WTC11 (cell line): ENCODE measurements around the gene DYNLT3.

Source experiments
- ATF1 ChIP-seq: sonication (generic); formaldehyde crosslinking; IDR thresholded peaks from 2 replicates; pipeline ENCODE4 v1.8.1; 2023; ENCODE audit warnings: mild to moderate bottlenecking, moderate library complexity, missing genetic modification reagents
- CREB1 ChIP-seq: sonication (generic); formaldehyde crosslinking; IDR thresholded peaks from 2 replicates; pipeline ENCODE4 v1.8.0; 2023; ENCODE audit warnings: mild to moderate bottlenecking, missing genetic modification reagents
- CTCF ChIP-seq: fragments of 200-600 bp; IDR thresholded peaks from 2 replicates; pipeline ENCODE4 v1.8.0; 2022; ENCODE audit warnings: antibody characterized with exemption
- E2F1 ChIP-seq: sonication (generic); formaldehyde crosslinking; IDR thresholded peaks from 2 replicates; pipeline ENCODE4 v1.8.0; 2022; ENCODE audit warnings: mild to moderate bottlenecking, missing genetic modification reagents
- ELF4 ChIP-seq: sonication (generic); formaldehyde crosslinking; IDR thresholded peaks from 2 replicates; pipeline ENCODE4 v1.8.1; 2022; ENCODE audit warnings: low read depth, mild to moderate bottlenecking, moderate library complexity, missing genetic modification reagents
- NR1H2 ChIP-seq: sonication (generic); formaldehyde crosslinking; IDR thresholded peaks from 2 replicates; pipeline ENCODE4 v1.9.0; 2021; ENCODE audit warnings: mild to moderate bottlenecking, moderate library complexity, missing genetic modification reagents
- NR2C2 ChIP-seq: sonication (generic); formaldehyde crosslinking; IDR thresholded peaks from 2 replicates; pipeline ENCODE4 v1.8.0; 2022; ENCODE audit warnings: mild to moderate bottlenecking, missing genetic modification reagents
- USF1 ChIP-seq: sonication (generic); formaldehyde crosslinking; IDR thresholded peaks from 2 replicates; pipeline ENCODE4 v1.8.0; 2022; ENCODE audit warnings: mild to moderate bottlenecking, missing genetic modification reagents
- ZNF317 ChIP-seq: sonication (generic); formaldehyde crosslinking; IDR thresholded peaks from 2 replicates; pipeline ENCODE4 v1.8.1; 2023; ENCODE audit warnings: low read depth, mild to moderate bottlenecking, moderate library complexity, missing genetic modification reagents, borderline replicate concordance
- TF ChIP-seq, protein P1 (sequence below): sonication (generic); formaldehyde crosslinking; IDR thresholded peaks from 2 replicates; pipeline ENCODE4 v1.8.1; 2023; ENCODE audit warnings: mild to moderate bottlenecking, missing genetic modification reagents, moderate library complexity
- TF ChIP-seq, protein P2 (sequence below): sonication (generic); formaldehyde crosslinking; IDR thresholded peaks from 2 replicates; pipeline ENCODE4 v1.8.1; 2023; ENCODE audit warnings: mild to moderate bottlenecking, missing genetic modification reagents

DNA sequence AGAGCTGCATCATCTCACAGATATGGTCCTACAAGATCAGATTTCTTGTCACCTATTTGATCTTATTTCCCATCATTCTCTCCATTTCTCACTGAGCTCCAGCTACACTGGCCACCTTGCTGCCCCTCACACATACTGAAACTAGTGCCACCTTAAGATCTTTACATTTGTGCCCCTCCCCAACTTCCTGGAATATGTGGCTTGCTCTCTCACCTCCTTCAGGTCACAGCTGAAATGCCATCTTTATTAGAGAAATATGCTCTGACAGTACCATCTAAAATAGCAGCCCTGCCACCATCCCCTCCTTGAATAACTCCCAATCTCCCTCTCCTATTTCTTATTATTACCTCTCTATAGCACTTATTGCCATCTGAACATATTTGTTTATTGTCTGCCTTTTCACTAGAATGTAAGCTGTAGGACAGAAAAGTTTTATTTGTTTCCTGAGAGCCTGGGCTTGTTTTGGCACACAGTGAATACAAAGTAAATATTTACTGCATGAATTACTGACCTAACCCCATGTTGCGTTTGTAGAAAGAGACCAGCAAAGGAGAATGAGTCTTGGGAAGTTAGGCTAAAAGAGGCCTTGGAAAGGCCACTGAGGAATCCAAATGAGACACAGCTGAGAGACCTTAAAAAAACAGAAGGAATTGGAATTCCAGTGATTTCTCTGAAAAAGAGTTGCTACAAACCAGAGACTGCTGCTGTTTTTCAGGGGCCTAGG is 22.7 kb downstream of the DYNLT3 start:
- no peak for TF ChIP-seq CTCF
- TF ChIP-seq ELF4 (CRISPR knock-in tag), result no peak
- TF ChIP-seq NR1H2, result no peak
- TF ChIP-seq CREB1 (CRISPR knock-in tag), result no peak
- TF ChIP-seq, protein P1, sequence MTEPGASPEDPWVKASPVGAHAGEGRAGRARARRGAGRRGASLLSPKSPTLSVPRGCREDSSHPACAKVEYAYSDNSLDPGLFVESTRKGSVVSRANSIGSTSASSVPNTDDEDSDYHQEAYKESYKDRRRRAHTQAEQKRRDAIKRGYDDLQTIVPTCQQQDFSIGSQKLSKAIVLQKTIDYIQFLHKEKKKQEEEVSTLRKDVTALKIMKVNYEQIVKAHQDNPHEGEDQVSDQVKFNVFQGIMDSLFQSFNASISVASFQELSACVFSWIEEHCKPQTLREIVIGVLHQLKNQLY, result no peak
- TF ChIP-seq ZNF317 (CRISPR knock-in tag), result no peak
- TF ChIP-seq E2F1, result no peak
- TF ChIP-seq NR2C2, result no peak
- no peak for TF ChIP-seq USF1
- no peak for TF ChIP-seq ATF1 (CRISPR knock-in tag)
- TF ChIP-seq, protein P2, sequence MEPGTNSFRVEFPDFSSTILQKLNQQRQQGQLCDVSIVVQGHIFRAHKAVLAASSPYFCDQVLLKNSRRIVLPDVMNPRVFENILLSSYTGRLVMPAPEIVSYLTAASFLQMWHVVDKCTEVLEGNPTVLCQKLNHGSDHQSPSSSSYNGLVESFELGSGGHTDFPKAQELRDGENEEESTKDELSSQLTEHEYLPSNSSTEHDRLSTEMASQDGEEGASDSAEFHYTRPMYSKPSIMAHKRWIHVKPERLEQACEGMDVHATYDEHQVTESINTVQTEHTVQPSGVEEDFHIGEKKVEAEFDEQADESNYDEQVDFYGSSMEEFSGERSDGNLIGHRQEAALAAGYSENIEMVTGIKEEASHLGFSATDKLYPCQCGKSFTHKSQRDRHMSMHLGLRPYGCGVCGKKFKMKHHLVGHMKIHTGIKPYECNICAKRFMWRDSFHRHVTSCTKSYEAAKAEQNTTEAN (CRISPR knock-in tag), result no peak
